Stimulated activated CD8-positive, alpha-beta memory T cell treated with anti-CD3 and anti-CD28 coated beads, Interleukin-12 subunit alpha, Interleukin-12 subunit beta, amount 100 ng/mL, for 1 hour (primary cell): Measurements from ENCODE around the gene MED31.
"Not testable (repeated sequence)": the region's sequence is repeated elsewhere in the genome, so short reads cannot be mapped to it uniquely, and the experiment has no call there.

ENCODE experiments used
- DNase-seq: peaks from one replicate; pipeline ENCODE4 v3.0.0-alpha.2; 2020; ENCODE audit warnings: low read depth

The MED31 gene

GRCh38 chr17:6677158-6677831 is 25.9 kb upstream of the MED31 start:
- no peak for DNase-seq

DNA sequence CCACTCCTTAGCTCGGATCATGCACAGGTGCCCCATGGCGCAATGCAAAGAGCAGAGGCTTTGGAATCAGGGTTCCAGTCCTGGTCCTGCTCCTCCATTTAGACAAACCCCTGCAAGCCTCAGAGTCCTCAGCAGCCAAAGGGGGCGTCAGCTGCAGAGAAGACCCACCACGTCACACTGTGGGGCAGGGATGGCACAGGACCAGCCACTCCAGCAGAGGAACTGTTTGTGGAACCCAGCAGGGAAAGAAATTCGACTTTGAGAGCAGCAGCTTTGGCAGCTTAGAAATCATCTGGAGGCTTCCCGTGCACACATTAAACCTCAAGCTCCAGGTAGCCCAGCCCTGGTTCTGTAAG is 25.4 kb upstream of the MED31 start:
- no peak for DNase-seq

- no peak for DNase-seq
Observed at GRCh38 chr17:6675201-6675825, 23.9 kb upstream of the MED31 start.

- no peak for DNase-seq
Observed at GRCh38 chr17:6674586-6674985, 23.2 kb upstream of the MED31 start.

- DNase-seq = no peak
Observed at GRCh38 chr17:6671431-6671830, 20.0 kb upstream of the MED31 start.

DNA sequence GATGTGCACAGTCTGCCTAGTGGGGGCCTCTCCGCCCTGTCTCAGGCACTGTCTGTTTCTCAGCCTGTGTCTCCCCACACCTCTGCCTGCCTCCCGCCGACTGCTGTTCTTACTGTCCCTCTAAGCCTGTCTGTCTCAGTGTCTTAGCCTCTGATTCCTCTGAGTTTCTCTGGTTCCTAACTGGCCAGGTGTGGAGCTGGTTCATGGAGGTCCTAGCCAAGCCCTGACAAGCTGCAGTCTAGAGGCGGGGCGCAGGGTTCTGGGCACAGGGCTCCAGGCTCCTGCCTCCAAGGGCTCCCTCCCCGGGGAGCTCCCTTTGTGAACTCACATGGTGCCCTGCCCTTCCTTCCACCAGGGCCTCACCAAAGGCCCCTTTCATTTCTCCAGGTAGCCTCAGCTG is 19.6 kb upstream of the MED31 start:
- DNase-seq = no peak

GRCh38 chr17:6670571-6670970 is 19.2 kb upstream of the MED31 start:
- no peak for DNase-seq

GRCh38 chr17:6669479-6670212 is 18.2 kb upstream of the MED31 start:
- no peak for DNase-seq

DNA sequence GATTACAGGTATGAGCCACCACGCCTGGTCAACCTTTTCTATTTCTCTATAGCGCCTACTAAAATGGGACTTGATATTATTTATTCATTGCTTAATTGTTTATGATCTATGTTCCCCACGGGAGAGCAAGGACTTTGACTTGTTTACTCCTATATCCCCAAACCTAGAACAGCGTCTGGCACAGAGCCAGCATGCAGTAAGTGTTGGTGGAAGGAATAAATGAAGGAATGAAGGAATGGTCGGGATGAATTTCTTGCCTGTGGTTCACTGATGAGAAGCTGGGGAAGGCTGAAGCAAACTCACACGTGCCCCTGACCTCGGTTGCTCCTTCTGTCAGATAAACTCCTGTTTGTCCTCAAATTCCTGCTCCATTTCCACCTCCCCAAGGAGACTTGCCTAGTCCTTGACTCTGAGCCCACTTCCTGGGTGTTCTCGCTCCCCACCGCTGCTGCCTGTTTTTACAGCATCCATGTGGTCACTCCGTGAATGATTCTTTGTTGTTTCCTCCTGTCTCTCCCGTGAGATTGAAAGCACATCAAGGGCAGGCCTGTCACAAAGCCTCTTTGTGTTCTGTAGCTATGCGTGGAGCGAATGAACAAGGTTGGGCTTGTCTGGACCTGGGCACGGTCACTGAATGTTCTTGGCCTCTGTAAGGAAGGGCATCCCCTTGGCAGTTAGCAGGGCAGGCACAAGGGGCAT is 17.5 kb upstream of the MED31 start:
- no peak for DNase-seq

- no peak for DNase-seq
Observed at GRCh38 chr17:6668219-6668618, 16.8 kb upstream of the MED31 start.

DNA sequence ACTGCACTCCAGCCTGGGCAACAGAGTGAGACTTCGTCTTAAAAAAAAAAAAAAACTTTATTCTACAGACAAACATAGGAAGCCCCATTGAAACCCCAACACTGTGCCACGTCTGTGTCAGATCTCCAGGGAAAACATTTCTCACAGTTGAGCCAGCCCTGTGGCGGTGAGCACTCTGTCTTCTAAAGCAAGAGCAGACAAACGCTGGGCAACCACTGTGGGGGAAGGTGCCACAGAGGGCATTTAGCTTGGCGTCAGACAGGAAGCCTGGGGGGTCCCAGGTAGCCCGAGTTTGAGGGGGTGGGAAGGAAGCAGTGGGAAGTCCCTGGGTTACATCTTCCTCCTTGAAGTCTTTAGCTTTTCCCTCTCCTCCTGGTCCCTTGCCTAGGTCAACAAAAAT is 16.1 kb upstream of the MED31 start:
- no peak for DNase-seq

- DNase-seq = no peak
Observed at GRCh38 chr17:6666557-6666956, 15.2 kb upstream of the MED31 start.

GRCh38 chr17:6666077-6666521 is 14.7 kb upstream of the MED31 start:
- no peak for DNase-seq

DNA sequence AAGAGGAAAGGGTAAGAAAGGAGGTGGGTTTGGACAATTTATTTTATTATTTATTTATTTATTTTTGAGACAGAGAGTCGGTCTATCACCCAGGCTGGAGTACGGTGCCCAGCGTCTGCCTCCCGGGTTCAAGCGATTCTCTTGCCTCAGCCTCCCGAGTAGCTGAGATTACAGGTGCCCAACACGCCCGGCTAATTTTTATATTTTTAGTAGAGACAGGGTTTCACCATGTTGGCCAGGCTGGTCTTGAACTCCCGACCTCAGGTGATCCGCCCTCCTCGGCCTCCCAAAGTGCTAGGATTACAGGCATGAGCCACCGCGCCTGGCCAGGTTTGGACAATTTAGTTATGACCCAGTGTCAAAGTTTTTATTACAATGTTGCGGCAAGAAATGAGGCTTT is 11.8 kb upstream of the MED31 start:
- not testable (repeated sequence) for DNase-seq

DNA sequence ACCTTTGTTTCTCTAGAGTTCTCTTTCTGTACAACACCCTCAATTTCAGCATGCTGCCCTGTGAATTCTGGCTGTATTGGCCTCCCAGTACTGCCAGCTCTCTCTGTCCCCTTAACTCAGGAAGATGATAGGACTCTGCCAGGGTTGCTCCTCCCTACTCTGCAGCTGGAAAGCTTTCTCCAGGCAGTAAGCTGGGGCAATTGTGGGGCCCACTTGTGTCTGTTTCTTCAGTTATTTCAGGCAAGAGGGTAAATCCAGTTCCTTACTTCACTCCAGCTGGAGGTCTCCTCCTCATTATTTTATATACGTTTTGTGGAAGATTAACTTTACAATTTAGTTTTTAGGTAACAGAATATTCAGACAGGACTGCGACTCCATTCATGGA is 10.1 kb upstream of the MED31 start:
- DNase-seq = no peak

DNA sequence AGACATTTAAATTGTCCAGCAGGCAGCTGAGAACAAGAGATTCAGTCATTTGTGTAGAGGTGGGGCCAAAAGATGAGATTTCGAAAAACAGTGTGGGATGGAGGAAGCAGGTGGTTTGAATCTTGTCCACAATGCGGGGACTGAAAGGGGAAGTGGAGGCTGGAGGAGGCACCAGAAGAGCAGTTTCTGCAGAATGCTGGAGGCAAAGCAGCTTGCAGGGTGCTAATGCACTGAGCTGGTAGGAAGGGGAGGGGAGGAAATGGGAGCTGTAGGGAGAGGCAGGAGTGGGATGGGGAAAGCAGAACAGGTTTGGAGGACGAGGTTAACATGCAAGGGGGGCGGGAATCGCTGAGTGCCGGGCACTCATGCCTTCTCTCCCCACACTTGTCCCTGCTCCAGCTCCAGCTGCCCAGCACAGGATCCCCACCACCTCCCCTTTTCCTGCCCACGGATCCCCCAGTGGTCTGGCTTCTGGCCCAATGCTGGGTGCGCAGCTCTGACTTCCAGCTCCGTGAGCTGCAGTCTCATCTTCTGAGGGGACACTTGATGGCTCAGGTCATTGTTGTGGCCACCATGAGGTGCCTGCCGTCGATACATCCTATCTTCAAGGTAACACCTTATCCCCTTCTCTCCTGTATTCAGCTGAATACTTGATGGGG is 9.5 kb upstream of the MED31 start:
- no peak for DNase-seq

DNA sequence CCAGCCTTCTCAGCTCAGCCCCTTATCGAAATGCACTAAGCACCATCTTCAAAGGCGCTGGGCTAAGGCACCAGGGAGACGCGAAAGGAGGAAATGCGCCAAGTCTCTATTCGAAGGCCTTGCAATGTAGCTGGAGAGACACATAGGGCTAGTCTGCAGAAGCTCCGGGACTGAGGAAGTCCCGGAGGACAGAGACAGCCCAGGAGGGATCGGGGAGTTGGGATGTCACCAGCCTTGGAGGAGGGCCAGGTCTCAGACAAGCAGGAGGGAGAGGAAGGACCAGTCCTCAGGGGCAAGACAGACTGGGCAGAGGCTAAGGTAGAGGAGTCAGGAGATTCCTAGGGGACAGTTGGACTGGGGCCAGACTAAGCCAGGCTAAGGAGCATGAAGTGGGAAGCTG is 8.7 kb upstream of the MED31 start:
- DNase-seq = no peak

DNA sequence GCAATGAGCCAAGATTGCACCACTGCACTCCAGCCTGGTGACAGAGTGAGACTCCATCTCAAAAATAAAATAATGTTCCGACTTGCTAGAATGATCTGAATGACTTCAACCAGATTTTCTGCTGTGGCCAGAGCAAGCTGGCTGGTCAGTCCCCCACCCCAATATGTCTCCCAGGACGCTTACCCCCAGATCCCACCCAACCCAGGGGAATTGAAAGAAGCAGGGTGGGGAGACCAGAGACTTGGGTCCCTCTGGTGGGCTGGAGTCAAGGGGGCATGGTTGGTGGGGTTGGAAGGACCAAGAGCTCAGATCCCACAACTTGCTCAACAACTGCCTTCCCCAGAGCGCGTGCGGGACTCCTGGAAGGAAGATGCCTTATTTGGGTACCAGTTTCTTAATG is 7.0 kb upstream of the MED31 start:
- not testable (repeated sequence) for DNase-seq

DNA sequence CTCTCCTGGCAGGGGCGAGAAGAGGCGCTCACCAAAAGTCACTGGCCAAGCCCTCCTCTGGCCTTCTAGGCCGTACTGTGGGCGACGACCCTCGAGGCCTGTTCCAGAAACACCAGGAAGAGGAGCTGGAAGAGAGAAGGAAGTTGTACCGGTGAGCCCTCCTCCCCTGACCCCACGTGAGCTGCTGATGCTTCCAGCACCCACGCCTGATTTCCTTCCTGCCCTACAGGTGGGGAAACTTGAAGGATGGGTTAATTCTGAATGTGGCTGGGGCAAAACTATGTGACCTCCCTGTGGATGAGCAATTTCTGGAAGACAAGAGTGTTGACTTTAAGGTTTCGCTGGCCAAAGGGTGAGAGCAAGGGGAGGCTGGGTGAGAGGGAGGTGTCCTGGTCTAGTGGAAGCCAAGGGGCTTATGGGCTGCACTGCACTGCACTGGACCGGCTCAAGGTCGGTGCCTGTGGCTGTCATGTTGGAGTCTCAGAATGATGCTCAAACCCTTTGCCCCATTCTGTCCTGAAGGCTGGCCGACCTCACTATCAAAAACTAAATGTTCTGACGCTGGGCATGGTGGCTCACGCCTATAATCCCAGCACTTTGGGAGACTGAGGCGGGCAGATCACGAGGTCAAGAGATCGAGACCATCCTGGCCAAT is 6.4 kb upstream of the MED31 start:
- no peak for DNase-seq

DNA sequence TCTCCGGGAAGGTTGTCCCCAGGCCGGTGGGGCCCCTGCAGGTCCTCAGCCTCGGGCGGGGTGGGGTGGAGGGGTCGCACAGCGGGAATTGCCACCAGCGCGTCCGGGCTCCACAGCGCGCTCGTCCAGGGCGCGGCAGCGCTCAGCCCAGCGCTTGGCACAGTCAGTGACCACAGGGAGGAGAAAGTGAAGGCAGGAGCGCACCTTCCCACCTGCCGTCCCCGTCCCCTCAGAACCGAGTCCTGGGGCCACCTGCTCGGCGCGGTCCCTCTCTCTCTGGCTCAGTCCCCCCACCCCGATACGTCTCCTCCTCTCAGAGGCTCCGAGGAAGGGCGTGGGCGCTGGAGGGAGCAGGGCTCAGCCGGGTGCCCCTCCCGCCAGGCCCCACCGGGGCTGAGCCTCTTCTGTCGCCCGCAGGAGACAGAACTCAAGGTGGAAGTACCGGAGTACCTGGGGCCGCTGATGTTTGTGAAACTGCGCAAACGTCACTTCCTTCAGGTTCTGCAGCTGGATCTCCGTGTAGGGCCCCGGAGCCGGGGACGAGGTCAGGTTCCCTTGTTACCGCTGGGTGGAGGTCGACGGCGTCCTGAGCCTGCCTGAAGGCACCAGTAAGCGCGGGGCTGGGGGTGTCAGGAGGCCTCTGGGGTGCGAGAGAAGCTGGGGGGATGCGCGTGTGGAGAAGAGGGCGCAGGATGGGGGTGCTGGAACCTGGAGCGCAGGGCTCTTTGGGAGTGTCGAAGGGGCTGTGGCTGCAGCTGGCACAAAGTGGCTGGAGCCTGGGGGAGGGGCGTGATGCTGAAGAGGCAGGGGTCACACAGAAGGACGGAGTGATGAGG is 5.6 kb upstream of the MED31 start:
- DNase-seq = peak; percentile 27
